ENCODE results near the gene LRP1-AS.
A peak's percentile ranks its signal among the peaks of the same experiment; 100 is the strongest.

Gene LRP1-AS

GRCh38 chr12:57146961-57147944 lies at the start of gene LRP1-AS:
Gene LRP1-AS (minus strand): TSS chr12:57147619.
- no peaks in the 10 kb centered on the region for H3K9me3 Mint-ChIP-seq
- H3K4me3 Mint-ChIP-seq: peak within 1 kb of the TSS in 2 of 3 experiments; percentile 51 to 60
- no peaks in the 10 kb centered on the region for H3K27me3 Mint-ChIP-seq (ENCODE audit: low read depth)
- peaks cover 67% of the 10 kb centered on the region for H3K36me3 Mint-ChIP-seq (ENCODE audit: low read depth)
- peak within 1 kb of the TSS; percentile 98 to 100 (median 99) for H3K27ac Mint-ChIP-seq
- peaks cover 88% of the 10 kb centered on the region for H3K4me1 Mint-ChIP-seq
- TF ChIP-seq CTCF (IDR thresholded peaks at IDR 0.05; ENCODE audit: unreplicated experiment in 3 of 3): no peak

DNA sequence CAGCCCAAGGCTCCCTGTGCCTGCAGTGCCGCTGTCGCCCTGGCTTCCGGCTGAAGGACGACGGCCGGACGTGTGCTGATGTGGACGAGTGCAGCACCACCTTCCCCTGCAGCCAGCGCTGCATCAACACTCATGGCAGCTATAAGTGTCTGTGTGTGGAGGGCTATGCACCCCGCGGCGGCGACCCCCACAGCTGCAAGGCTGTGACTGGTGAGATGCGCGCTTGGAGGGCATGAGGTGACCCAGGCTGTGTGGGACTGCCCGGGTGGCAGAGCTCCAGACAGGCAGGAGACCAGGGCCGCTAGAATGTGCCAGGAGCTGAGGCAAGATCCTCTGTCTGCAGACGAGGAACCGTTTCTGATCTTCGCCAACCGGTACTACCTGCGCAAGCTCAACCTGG lies 49.5 kb upstream of the LRP1-AS start:
- Mint-ChIP-seq H3K36me3 (ENCODE audit: low read depth) (peaks cover 60% of the 10 kb centered on the region), H3K27me3 (ENCODE audit: low read depth) (no peaks in the 10 kb centered on the region), H3K9me3 (no peaks in the 10 kb centered on the region), H3K27ac (no peak overlapping the region), H3K4me1 (peaks cover 10% of the 10 kb centered on the region), H3K4me3 (no peak overlapping the region)
- TF ChIP-seq CTCF (IDR thresholded peaks at IDR 0.05; ENCODE audit: unreplicated experiment in 3 of 3): no peak

- Mint-ChIP-seq H3K36me3 (ENCODE audit: low read depth) (peaks cover 65% of the 10 kb centered on the region), H3K27ac (no peak overlapping the region), H3K9me3 (no peaks in the 10 kb centered on the region), H3K27me3 (ENCODE audit: low read depth) (no peaks in the 10 kb centered on the region), H3K4me3 (no peak overlapping the region), H3K4me1 (peaks cover 10% of the 10 kb centered on the region)
- TF ChIP-seq CTCF (IDR thresholded peaks at IDR 0.05; ENCODE audit: unreplicated experiment in 3 of 3): no peak
These were observed 49.0 kb upstream of the LRP1-AS start for GRCh38 chr12:57196439-57196838.

DNA sequence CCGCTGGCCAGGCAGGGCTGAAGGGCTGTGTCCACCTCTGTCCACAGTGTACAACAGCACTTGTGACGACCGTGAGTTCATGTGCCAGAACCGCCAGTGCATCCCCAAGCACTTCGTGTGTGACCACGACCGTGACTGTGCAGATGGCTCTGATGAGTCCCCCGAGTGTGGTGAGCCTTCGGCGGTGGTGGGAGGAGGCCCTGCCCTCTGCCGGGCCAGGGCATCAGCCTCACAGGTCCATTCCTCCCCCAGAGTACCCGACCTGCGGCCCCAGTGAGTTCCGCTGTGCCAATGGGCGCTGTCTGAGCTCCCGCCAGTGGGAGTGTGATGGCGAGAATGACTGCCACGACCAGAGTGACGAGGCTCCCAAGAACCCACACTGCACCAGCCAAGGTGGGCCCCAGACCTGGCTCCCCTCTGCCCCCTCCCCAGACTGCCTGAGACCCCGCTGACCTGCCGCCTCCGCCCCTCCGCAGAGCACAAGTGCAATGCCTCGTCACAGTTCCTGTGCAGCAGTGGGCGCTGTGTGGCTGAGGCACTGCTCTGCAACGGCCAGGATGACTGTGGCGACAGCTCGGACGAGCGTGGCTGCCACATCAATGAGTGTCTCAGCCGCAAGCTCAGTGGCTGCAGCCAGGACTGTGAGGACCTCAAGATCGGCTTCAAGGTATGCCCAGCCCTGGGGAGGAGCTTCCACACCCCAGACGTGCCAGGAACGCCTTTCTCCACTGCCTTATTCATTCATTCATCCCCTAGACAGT lies 48.4 kb upstream of the LRP1-AS start:
- Mint-ChIP-seq H3K27ac (no peak overlapping the region), H3K27me3 (ENCODE audit: low read depth) (no peaks in the 10 kb centered on the region), H3K4me3 (no peak overlapping the region), H3K36me3 (ENCODE audit: low read depth) (peaks cover 62% of the 10 kb centered on the region), H3K4me1 (peaks cover 10% of the 10 kb centered on the region), H3K9me3 (no peaks in the 10 kb centered on the region)
- TF ChIP-seq CTCF (IDR thresholded peaks at IDR 0.05; ENCODE audit: unreplicated experiment in 3 of 3): no peak

GRCh38 chr12:57195186-57195585 lies 47.8 kb upstream of the LRP1-AS start:
- H3K9me3 Mint-ChIP-seq: no peaks in the 10 kb centered on the region
- peaks cover 62% of the 10 kb centered on the region for H3K36me3 Mint-ChIP-seq (ENCODE audit: low read depth)
- no peak overlapping the region for H3K27ac Mint-ChIP-seq
- H3K4me3 Mint-ChIP-seq: no peak overlapping the region
- TF ChIP-seq CTCF (IDR thresholded peaks at IDR 0.05; ENCODE audit: unreplicated experiment in 3 of 3): no peak
- H3K27me3 Mint-ChIP-seq (ENCODE audit: low read depth): no peaks in the 10 kb centered on the region
- peaks cover 10% of the 10 kb centered on the region for H3K4me1 Mint-ChIP-seq
